Measurements from ENCODE around the gene TMEM255B. TPM values are rescaled to one million over a fixed set of nuclear protein-coding genes. Genes with fewer than 3 reads are reported as not detected.

Gene TMEM255B
- polyA plus RNA-seq, 1 donor (not counting 4 experiments of a cell fraction or from before 2014, with no cell fraction given), result 7.6 TPM

DNA sequence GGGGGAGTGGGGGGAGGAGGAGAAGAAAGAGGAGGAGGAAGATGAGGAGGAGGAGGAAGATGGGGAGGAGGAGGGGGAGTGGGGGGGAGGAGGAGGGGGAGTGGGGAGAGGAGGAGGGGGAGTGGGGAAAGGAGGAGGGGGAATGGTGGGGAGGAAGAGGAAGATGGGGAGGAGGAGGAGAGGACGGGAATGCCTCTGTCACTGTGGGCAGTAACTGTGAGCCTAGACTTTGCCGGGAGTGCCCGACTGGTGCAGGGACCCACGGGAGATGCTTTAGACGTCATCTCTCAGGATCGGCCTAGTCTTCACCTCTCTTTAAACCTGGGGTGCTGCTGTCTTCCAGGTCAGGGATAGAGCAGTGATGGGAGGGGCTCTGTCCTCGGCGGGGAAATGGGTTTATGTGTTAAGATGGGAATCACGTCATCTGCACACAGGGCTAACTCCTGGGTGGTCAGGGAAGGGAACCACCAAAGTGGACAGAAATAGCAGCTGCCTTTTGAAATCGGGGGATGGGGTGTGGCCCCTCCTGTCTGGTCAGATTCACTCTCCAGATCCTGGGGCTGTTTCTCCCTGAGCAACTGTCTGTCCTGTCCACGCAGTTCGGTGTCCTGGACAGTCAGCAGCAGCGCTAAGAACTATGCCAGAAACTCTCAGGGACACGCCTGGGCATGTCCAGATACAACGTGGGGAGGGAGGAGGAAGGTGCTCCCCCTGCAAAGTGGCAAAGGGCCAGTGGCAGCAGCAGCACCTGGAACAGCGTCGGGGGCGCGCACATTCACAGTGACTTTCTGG is 77.9 kb downstream of the TMEM255B start:
- H3K4me2 ChIP-seq (ENCODE audit: control insufficient read depth, extremely low read depth, insufficient read depth, low read depth, low read length), result peak overlapping the region; percentile 81
- H3K27ac ChIP-seq (ENCODE audit: control insufficient read depth, insufficient read depth, low read length), result peak overlapping the region; percentile 98
- peaks cover 2% of the 10 kb centered on the region for H4K20me1 ChIP-seq (ENCODE audit: control insufficient read depth, extremely low read depth, insufficient read depth, low read length)
- no peaks in the 10 kb centered on the region for H3K27me3 ChIP-seq (ENCODE audit: control insufficient read depth, extremely low read depth, insufficient read depth, low read length)
- peaks cover 26% of the 10 kb centered on the region for H3K79me2 ChIP-seq (ENCODE audit: control insufficient read depth, insufficient read depth, low read length)
- H2AFZ ChIP-seq (ENCODE audit: control insufficient read depth, low read length), result no peak overlapping the region
- H3K9me1 ChIP-seq (ENCODE audit: control insufficient read depth, extremely low read depth, insufficient read depth, low read length), result no peaks in the 10 kb centered on the region
- peak overlapping the region in 1 of 3 experiments; percentile 38 for H3K4me3 ChIP-seq (ENCODE audit: control insufficient read depth in 2 of 3, extremely low read depth in 1 of 3, insufficient read depth in 2 of 3, low read depth in 1 of 3, low read length in 3 of 3)
- H3K9me3 ChIP-seq (ENCODE audit: control insufficient read depth, low read depth, low read length), result no peaks in the 10 kb centered on the region
- TF ChIP-seq CTCF (optimal IDR thresholded peaks at IDR 0.05 in 1 of 3, IDR thresholded peaks at IDR 0.05 in 1 of 3, conservative IDR thresholded peaks at IDR 0.05 in 1 of 3; ENCODE audit: extremely low read depth in 1 of 3, insufficient read depth in 2 of 3, low read length in 3 of 3) (no peak), EZH2 (IDR thresholded peaks at IDR 0.05; ENCODE audit: low read length) (no peak)
- peaks cover 53% of the 10 kb centered on the region for H3K4me1 ChIP-seq (ENCODE audit: control insufficient read depth, extremely low read depth, insufficient read depth, low read length)
- H3K9ac ChIP-seq (ENCODE audit: control insufficient read depth, extremely low read depth, insufficient read depth, low read length), result peak overlapping the region; percentile 89
- dilution Hi-C loops (cut with MboI; ENCODE audit: extremely low pct_ligation_motif_present, low sequenced_read_pairs), result no loop called here
- peak; percentile 73 for DNase-seq (ENCODE audit: low read depth, low spot score)
- H3K36me3 ChIP-seq (ENCODE audit: control insufficient read depth in 2 of 2, extremely low read depth in 1 of 2, insufficient read depth in 2 of 2, low read length in 2 of 2), result peaks cover 27 to 45% of the 10 kb centered on the region in 2 experiments
- FAIRE-seq, result peak; percentile 94

GRCh38 chr13:113837560-113838355 is 78.7 kb downstream of the TMEM255B start:
- FAIRE-seq (peak; percentile 76), DNase-seq (ENCODE audit: low read depth, low spot score) (peak; percentile 98)
- Histone ChIP-seq H3K4me3 (ENCODE audit: control insufficient read depth in 2 of 3, extremely low read depth in 1 of 3, insufficient read depth in 2 of 3, low read depth in 1 of 3, low read length in 3 of 3) (peak overlapping the region; percentile 10 to 46 (median 14)), H3K36me3 (ENCODE audit: control insufficient read depth in 2 of 2, extremely low read depth in 1 of 2, insufficient read depth in 2 of 2, low read length in 2 of 2) (peaks cover 31 to 46% of the 10 kb centered on the region in 2 experiments), H3K79me2 (ENCODE audit: control insufficient read depth, insufficient read depth, low read length) (peaks cover 34% of the 10 kb centered on the region), H3K4me2 (ENCODE audit: control insufficient read depth, extremely low read depth, insufficient read depth, low read depth, low read length) (peak overlapping the region; percentile 81), H3K27ac (ENCODE audit: control insufficient read depth, insufficient read depth, low read length) (peak overlapping the region; percentile 98), H2AFZ (ENCODE audit: control insufficient read depth, low read length) (no peak overlapping the region), H3K9me3 (ENCODE audit: control insufficient read depth, low read depth, low read length) (no peaks in the 10 kb centered on the region), H3K9me1 (ENCODE audit: control insufficient read depth, extremely low read depth, insufficient read depth, low read length) (no peaks in the 10 kb centered on the region), H3K4me1 (ENCODE audit: control insufficient read depth, extremely low read depth, insufficient read depth, low read length) (peaks cover 54% of the 10 kb centered on the region), H3K27me3 (ENCODE audit: control insufficient read depth, extremely low read depth, insufficient read depth, low read length) (no peaks in the 10 kb centered on the region), H3K9ac (ENCODE audit: control insufficient read depth, extremely low read depth, insufficient read depth, low read length) (peak overlapping the region; percentile 89), H4K20me1 (ENCODE audit: control insufficient read depth, extremely low read depth, insufficient read depth, low read length) (peaks cover 2% of the 10 kb centered on the region)
- dilution Hi-C loops (cut with MboI; ENCODE audit: extremely low pct_ligation_motif_present, low sequenced_read_pairs), result no loop called here
- TF ChIP-seq CTCF (optimal IDR thresholded peaks at IDR 0.05 in 1 of 3, IDR thresholded peaks at IDR 0.05 in 1 of 3, conservative IDR thresholded peaks at IDR 0.05 in 1 of 3; ENCODE audit: extremely low read depth in 1 of 3, insufficient read depth in 2 of 3, low read length in 3 of 3), result no peak
- no peak for TF ChIP-seq EZH2 (IDR thresholded peaks at IDR 0.05; ENCODE audit: low read length)
